ENCODE data around the gene TESPA1. TPM values are rescaled to one million over a fixed set of nuclear protein-coding genes. Genes with fewer than 3 reads are reported as not detected.
"Not testable (repeated sequence)": the region's sequence is repeated elsewhere in the genome, so short reads cannot be mapped to it uniquely, and the experiment has no call there.

TESPA1 gene
- total RNA-seq, 1 experiment from 2014 or later, result 1.8 TPM

GRCh38 chr12:54986773-54987172, 2.2 kb upstream of the TESPA1 start:
- DNase-seq (ENCODE audit: low spot score), result not testable (repeated sequence)

DNA sequence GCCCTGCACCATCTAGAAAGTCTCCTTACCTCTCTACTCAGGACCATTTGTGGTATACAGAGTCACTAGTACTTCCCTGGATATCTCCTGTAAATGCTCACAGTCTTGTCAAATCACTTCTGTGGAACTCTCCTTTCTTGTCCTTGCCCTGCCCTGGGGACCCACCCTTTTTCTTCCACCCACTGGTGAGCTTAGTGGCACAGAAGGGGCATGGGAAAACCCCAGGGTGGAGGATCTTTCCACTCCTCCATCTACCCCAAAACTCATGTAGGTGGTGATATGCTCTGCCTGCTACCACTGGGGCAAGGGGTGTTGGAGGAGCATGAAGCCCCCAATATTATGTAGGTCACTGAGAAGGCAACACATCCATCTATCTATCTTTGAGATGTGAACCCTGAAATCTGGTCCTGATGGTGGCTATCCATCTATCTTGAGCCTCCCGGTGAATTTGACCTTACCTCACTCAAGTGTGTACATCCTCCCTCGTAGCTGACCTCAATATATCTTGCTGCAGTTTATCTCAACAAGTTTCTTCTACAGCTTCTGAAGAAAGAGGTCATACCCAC, 943 bp downstream of the TESPA1 start:
- no peak for DNase-seq (ENCODE audit: low spot score)

- no peak for DNase-seq (ENCODE audit: low spot score)
Observed at GRCh38 chr12:54981796-54982195, 2.8 kb downstream of the TESPA1 start.

DNA sequence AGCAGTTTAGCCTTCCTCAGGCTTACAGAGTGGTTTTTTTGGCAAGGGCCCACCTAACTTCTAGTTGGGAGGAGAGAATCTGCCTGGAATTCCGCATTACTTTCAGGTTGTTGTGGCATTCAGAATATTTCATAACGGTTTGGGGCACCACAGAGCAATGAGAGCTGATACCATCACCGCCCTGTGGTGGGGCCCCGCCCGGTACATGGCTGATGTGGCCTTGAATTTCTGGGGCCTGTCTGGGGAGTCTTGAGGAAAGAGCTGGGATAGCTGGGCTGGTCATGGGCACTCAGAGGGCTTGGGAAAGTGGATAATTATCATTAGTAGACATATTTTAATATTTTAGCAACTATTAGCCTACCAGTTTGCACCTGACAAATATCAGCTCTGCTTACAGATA, 4.2 kb downstream of the TESPA1 start:
- DNase-seq (ENCODE audit: low spot score), result no peak

- no peak for DNase-seq (ENCODE audit: low spot score)
Observed at GRCh38 chr12:54977857-54978256, 6.7 kb downstream of the TESPA1 start.

- DNase-seq (ENCODE audit: low spot score), result no peak
Observed at GRCh38 chr12:54977155-54977554, 7.4 kb downstream of the TESPA1 start.

GRCh38 chr12:54975875-54976274, 8.7 kb downstream of the TESPA1 start:
- DNase-seq (ENCODE audit: low spot score), result no peak

DNA sequence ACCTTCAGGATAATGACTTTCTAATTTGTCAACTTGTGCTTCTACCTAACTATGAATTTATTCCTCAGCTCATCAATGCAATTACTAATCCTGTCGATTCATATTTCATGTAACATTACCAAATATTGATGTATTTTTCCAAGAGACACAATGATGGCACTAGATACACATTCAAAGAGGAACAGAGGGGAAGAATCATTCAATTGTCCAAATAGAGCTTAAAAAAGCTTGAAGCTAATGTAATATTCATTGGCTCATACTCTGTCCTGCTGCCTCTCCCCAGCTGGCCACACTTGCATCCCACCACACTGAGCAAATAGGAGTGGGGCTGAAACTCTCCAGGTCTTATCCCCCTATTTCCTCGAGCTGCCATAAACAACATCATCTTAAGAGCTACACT, 9.3 kb downstream of the TESPA1 start:
- DNase-seq (ENCODE audit: low spot score), result no peak

DNA sequence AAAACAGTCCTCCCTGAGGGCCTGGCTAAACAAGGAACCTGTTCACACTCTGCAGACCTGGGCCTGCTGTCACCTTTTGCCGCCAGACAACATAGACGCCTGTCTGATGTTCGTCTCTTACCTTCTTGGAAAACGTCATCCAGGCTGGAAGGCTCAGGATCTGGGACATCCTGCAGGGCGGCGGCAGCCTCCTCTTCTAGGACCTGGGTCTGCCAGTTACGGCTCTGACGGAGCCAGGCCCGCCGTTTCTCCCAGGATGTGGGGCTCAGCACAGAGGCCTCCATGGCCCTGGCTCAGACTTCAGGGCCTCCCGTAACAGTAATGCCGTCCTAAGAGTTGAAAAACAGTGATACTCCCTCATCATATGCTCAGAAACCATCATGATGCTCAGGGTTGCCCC, 10.3 kb downstream of the TESPA1 start:
- DNase-seq (ENCODE audit: low spot score), result no peak

- DNase-seq (ENCODE audit: low spot score), result no peak
Observed at GRCh38 chr12:54973556-54973955, 11.0 kb downstream of the TESPA1 start.

GRCh38 chr12:54970741-54971140, 13.8 kb downstream of the TESPA1 start:
- no peak for DNase-seq (ENCODE audit: low spot score)

GRCh38 chr12:54968181-54968730, 16.3 kb downstream of the TESPA1 start:
- no peak for DNase-seq (ENCODE audit: low spot score)

GRCh38 chr12:54967461-54967860, 17.1 kb downstream of the TESPA1 start:
- DNase-seq (ENCODE audit: low spot score), result no peak

DNA sequence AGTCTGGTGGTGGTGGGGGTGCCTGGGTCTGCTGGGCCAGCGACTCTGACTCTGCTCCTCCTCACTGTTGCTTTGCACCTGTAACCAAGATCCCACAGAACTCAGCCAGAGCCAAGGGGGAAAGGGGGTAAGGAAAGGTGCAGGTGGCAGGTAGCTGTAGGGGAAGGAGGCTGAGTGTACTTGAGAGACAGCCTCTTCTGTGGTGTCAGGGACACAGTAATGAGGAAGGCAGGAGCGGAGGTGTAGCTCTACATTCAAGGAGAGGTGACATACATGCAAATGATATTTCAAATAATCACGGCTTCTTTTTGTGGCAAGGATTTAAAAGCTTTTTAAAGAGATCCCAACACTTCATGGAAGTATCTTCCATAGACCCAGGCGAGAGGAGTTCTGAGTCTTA, 23.4 kb downstream of the TESPA1 start:
- DNase-seq (ENCODE audit: low spot score), result no peak

GRCh38 chr12:54959291-54960018, 25.1 kb downstream of the TESPA1 start:
- no peak for DNase-seq (ENCODE audit: low spot score)

- DNase-seq (ENCODE audit: low spot score), result peak; percentile 55
Observed at GRCh38 chr12:54958048-54958658, 26.4 kb downstream of the TESPA1 start.

GRCh38 chr12:54956818-54957641, 27.5 kb downstream of the TESPA1 start:
- no peak for DNase-seq (ENCODE audit: low spot score)

- no peak for DNase-seq (ENCODE audit: low spot score)
Observed at GRCh38 chr12:54956322-54956721, 28.2 kb downstream of the TESPA1 start.

GRCh38 chr12:54954801-54955200, 29.8 kb downstream of the TESPA1 start:
- DNase-seq (ENCODE audit: low spot score), result no peak

- DNase-seq (ENCODE audit: low spot score), result no peak
Observed at GRCh38 chr12:54954228-54954627, 30.3 kb downstream of the TESPA1 start.

GRCh38 chr12:54950071-54950727, 34.4 kb downstream of the TESPA1 start:
- DNase-seq (ENCODE audit: low spot score), result no peak
